ENCODE results near the gene DMBT1.

- TF ChIP-seq, protein P1, sequence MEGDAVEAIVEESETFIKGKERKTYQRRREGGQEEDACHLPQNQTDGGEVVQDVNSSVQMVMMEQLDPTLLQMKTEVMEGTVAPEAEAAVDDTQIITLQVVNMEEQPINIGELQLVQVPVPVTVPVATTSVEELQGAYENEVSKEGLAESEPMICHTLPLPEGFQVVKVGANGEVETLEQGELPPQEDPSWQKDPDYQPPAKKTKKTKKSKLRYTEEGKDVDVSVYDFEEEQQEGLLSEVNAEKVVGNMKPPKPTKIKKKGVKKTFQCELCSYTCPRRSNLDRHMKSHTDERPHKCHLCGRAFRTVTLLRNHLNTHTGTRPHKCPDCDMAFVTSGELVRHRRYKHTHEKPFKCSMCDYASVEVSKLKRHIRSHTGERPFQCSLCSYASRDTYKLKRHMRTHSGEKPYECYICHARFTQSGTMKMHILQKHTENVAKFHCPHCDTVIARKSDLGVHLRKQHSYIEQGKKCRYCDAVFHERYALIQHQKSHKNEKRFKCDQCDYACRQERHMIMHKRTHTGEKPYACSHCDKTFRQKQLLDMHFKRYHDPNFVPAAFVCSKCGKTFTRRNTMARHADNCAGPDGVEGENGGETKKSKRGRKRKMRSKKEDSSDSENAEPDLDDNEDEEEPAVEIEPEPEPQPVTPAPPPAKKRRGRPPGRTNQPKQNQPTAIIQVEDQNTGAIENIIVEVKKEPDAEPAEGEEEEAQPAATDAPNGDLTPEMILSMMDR (IDR thresholded peaks at IDR 0.05) = no peak
- no peak for TF ChIP-seq POLR2A (IDR thresholded peaks at IDR 0.05)
- TF ChIP-seq POLR2AphosphoS5 (IDR thresholded peaks at IDR 0.05) = no peak
- no peak for TF ChIP-seq EP300 (IDR thresholded peaks at IDR 0.05)
Measured at GRCh38 chr10:122662231-122662630, 101.7 kb downstream of the DMBT1 start.

Measured in stomach (tissue), 4 donors.